ENCODE results near the gene ADTRP.

ADTRP gene

DNA sequence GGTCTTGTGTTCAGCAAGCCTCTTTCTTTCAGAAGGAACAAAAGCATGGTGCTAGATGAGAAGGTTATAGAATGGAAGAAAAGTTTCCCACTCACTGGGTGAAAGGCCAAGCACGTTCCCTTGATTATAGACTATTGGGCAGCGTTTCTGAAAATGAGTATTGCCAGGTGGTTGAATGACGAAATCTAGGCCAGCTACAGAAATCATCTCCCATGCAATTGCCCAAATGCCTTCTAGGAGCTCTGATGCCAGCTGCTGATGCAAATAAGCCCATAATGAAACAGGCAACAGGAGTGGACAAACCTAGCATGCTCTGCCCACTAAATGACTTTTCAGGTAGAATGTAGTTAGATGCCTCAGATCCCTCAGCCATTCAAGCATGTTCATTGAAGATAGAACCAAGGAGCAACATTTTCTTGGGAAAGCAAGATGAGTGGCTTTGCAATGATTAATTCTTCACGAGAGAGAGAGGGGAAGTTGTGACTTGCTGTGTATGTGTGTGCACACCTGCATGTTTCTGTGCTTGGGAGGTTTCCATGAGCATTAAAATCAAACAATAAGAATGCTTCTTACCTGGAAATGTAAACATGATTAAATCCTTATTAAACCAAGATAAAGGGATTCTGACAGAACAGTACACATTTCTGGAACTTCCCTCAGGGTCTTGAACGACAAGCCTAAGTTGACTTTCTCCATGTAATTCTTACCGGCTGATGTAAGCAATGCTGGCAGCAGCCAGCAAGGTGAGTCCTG lies 43.6 kb downstream of the ADTRP start:
- no peak for DNase-seq (ENCODE audit: extremely low read depth, low read depth)
- TF ChIP-seq, protein P1, sequence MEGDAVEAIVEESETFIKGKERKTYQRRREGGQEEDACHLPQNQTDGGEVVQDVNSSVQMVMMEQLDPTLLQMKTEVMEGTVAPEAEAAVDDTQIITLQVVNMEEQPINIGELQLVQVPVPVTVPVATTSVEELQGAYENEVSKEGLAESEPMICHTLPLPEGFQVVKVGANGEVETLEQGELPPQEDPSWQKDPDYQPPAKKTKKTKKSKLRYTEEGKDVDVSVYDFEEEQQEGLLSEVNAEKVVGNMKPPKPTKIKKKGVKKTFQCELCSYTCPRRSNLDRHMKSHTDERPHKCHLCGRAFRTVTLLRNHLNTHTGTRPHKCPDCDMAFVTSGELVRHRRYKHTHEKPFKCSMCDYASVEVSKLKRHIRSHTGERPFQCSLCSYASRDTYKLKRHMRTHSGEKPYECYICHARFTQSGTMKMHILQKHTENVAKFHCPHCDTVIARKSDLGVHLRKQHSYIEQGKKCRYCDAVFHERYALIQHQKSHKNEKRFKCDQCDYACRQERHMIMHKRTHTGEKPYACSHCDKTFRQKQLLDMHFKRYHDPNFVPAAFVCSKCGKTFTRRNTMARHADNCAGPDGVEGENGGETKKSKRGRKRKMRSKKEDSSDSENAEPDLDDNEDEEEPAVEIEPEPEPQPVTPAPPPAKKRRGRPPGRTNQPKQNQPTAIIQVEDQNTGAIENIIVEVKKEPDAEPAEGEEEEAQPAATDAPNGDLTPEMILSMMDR (IDR thresholded peaks at IDR 0.05; ENCODE audit: low read depth, low read length) = no peak

GRCh38 chr6:11732036-11732631 lies 46.5 kb downstream of the ADTRP start:
- TF ChIP-seq, protein P1 (IDR thresholded peaks at IDR 0.05; ENCODE audit: low read depth, low read length) = no peak

GRCh38 chr6:11731423-11731822 lies 47.2 kb downstream of the ADTRP start:
- TF ChIP-seq, protein P1 (IDR thresholded peaks at IDR 0.05; ENCODE audit: low read depth, low read length) = no peak
- DNase-seq (ENCODE audit: extremely low read depth, low read depth) = no peak

More at GRCh38 chr6:11732036-11732631, 46.5 kb downstream of the ADTRP start:
- DNase-seq (ENCODE audit: extremely low read depth, low read depth) = peak; percentile 72

- TF ChIP-seq, protein P1 (IDR thresholded peaks at IDR 0.05; ENCODE audit: low read depth, low read length) = no peak
- no peak for DNase-seq (ENCODE audit: extremely low read depth, low read depth)
Measured at GRCh38 chr6:11730641-11731040, 48.0 kb downstream of the ADTRP start.

DNA sequence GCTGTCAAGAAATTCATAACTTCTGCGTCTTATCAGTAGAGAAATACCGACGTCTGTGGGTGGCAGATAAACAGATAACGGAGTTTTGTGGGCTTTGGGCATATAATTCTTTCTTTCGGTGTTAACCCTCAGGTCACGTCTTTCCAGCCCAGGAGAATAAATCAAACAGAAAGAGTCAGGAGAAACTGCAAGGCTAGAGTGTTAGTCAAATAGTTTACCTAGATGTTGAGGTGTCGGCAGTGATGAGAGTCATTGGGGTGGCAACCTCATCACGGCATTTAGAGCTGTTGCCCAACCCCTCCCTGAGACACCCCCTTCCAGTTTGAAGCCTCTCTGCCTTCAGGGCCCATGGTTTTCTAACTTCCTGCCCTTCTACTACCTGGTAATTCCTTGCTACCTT lies 49.5 kb downstream of the ADTRP start:
- TF ChIP-seq, protein P1 (IDR thresholded peaks at IDR 0.05; ENCODE audit: low read depth, low read length) = no peak
- DNase-seq (ENCODE audit: extremely low read depth, low read depth) = no peak

DNA sequence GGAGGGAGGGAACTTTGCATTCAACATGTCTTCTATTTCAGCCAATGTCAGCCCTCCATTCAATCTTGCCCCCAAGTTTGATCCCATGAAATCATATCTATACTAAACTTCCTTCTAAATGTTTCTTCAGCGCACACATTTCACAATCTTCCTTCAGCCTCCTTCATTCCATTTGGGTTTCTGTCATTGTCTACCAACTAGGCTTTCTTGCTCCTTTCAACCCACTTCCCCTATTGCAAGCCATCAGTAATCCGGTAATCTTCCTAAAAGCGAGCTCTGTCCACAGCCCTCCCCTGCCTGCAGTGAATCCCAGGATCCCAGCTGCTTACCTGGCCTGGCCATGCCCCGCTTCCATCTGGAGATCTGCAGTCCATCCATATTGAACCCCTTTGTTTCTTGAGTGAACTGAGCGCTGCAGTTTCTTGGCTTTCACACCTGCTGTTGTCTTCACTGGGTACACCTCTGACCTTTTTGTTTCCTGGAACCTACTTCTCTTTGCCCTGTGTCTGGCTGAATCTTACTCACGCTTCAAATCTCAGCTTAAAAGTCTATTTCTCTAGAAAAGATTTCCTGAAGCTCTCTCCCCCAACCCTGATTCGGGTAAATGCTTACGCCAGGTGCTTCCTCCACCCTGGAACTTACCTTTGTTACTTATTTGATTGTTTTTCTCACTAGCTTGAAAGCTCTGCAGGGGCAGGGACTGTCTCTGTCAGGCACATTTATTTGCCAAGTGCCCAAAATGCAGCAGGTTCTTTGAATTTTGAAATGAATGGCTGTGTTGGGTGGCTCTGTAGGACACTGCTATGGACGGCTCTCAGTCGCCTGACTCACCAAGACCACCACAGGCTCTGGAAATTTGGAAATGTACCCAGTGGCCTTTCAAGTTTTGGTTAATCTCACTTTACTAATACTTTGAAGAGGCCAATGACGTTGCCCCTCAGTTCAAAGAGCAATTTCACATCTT lies 50.3 kb downstream of the ADTRP start:
- TF ChIP-seq, protein P1 (IDR thresholded peaks at IDR 0.05; ENCODE audit: low read depth, low read length) = no peak
- no peak for DNase-seq (ENCODE audit: extremely low read depth, low read depth)
